GM12878 (cell line): ENCODE results near the gene RIPOR3. TPM values are rescaled to one million over a fixed set of nuclear protein-coding genes. Genes with fewer than 3 reads are reported as not detected.

Experiments
- ATAC-seq: fragments of 200-7000 bp; cut with Tn5 transposase; 3 replicates; pipeline ENCODE4 v1.9.1; 2020; ENCODE audit warnings: mild to moderate bottlenecking, moderate library complexity
- BruUV-seq: library from RNA; stranded (reverse); fragments of 400-500 nt; replicated peaks from 2 replicates; lab custom pipeline; 2021; lab: Mats Ljungman, UMichigan
- CTCF ChIA-PET: fragments of 300-600 bp; sonication (Branson Sonifier 250); formaldehyde crosslinking; extraction: SDS; loops from one replicate; lab custom pipeline; 2021; ENCODE audit warnings: inconsistent platforms; lab: Yijun Ruan, JAX
- POLR2A ChIA-PET: fragments of 350-600 bp; formaldehyde crosslinking; extraction: SDS; loops from one replicate; lab custom pipeline; 2021; ENCODE audit warnings: inconsistent platforms; lab: Charles Lee
- RAD21 ChIA-PET: fragments of 300-600 bp; sonication (Branson Sonifier 250); formaldehyde crosslinking; loops from one replicate; lab custom pipeline; 2023; ENCODE audit warnings: antibody characterized with exemption; ENCODE audit not compliant: unreplicated experiment; lab: Charles Lee
- SMC1A ChIA-PET: fragments of 300-600 bp; sonication (Branson Sonifier 250); formaldehyde crosslinking; loops from one replicate; lab custom pipeline; 2023; ENCODE audit not compliant: unreplicated experiment, uncharacterized antibody; lab: Charles Lee
- DNase-seq: peaks from one replicate; pipeline ENCODE4 v3.0.0-alpha.2; 2011; ENCODE audit warnings: low read depth, low spot score
- FAIRE-seq: peaks from 3 replicates; lab custom pipeline; 2011; peaks lifted over from hg19 to GRCh38; lab: Jason Lieb, UNC
- H2AFZ ChIP-seq: 2 replicates; pipeline ENCODE4 v1.6.0; 2011; ENCODE audit warnings: low read depth, low read length, control low read depth; ENCODE audit not compliant: control insufficient read depth
- H3K27ac ChIP-seq: 2 replicates; pipeline ENCODE4 v1.5.1; 2011; ENCODE audit warnings: control low read depth; ENCODE audit not compliant: control insufficient read depth, insufficient read depth
- H3K27me3 ChIP-seq, 2 experiments: replicated peaks in 1 of 2; 2 replicates each; pipeline versions ENCODE4 v1.6.0 to v1.6.1; 2011; ENCODE audit warnings: low read length in 1 of 2; ENCODE audit not compliant: control insufficient read depth in 2 of 2, insufficient read depth in 2 of 2
- H3K36me3 ChIP-seq, 2 experiments: 2 replicates each; pipeline ENCODE4 v1.5.1; 2011; ENCODE audit warnings: low read length in 1 of 2; ENCODE audit not compliant: control insufficient read depth in 2 of 2, insufficient read depth in 2 of 2
- H3K4me1 ChIP-seq: 2 replicates; pipeline ENCODE4 v1.6.1; 2011; ENCODE audit warnings: mild to moderate bottlenecking, low read length, moderate library complexity, mixed read lengths; ENCODE audit not compliant: control insufficient read depth, insufficient read depth
- H3K4me2 ChIP-seq: 2 replicates; pipeline ENCODE4 v1.6.0; 2011; ENCODE audit warnings: control low read depth; ENCODE audit not compliant: control insufficient read depth, insufficient read depth
- H3K4me3 ChIP-seq: fragments of 200-600 bp; sonication (generic); 2 replicates; pipeline ENCODE4 v1.5.1; 2016
- H3K79me2 ChIP-seq: 2 replicates; pipeline ENCODE4 v1.6.0; 2011; ENCODE audit warnings: low read length; ENCODE audit not compliant: control insufficient read depth, insufficient read depth
- H3K9ac ChIP-seq: 2 replicates; pipeline ENCODE4 v1.8.0; 2011; ENCODE audit warnings: low read length, control low read depth, mixed read lengths; ENCODE audit not compliant: control insufficient read depth, insufficient read depth
- H3K9me3 ChIP-seq: replicated peaks from 3 replicates; pipeline ENCODE4 v1.5.1; 2011; ENCODE audit warnings: mild to moderate bottlenecking, low read length; ENCODE audit not compliant: control insufficient read depth, insufficient read depth
- H4K20me1 ChIP-seq: 2 replicates; pipeline ENCODE4 v1.6.0; 2011; ENCODE audit not compliant: control insufficient read depth, insufficient read depth
- HCFC1 ChIP-seq: fragments of 150-350 bp; IDR thresholded peaks from 2 replicates; pipeline ENCODE4 v1.6.1; 2014; ENCODE audit warnings: low read length
- NFXL1 ChIP-seq: fragments of 450-650 bp; IDR thresholded peaks from 2 replicates; pipeline ENCODE4 v1.6.1; 2017; ENCODE audit warnings: antibody characterized with exemption, mild to moderate bottlenecking, borderline replicate concordance
- NR2C2 ChIP-seq: IDR thresholded peaks from 2 replicates; pipeline ENCODE4 v1.6.1; 2011; ENCODE audit warnings: borderline replicate concordance, low read depth; ENCODE audit not compliant: control insufficient read depth, insufficient read length
- POLR2A ChIP-seq: IDR thresholded peaks from 2 replicates; pipeline ENCODE4 v1.6.1; 2011; ENCODE audit warnings: low read depth, mild to moderate bottlenecking, low read length
- POU2F2 ChIP-seq: IDR thresholded peaks from 3 replicates; pipeline ENCODE4 v1.6.1; 2011; ENCODE audit warnings: low read depth, mild to moderate bottlenecking, low read length, borderline replicate concordance
- SPI1 ChIP-seq: IDR thresholded peaks from 2 replicates; pipeline ENCODE4 v1.6.1; 2011; ENCODE audit warnings: low read depth, mild to moderate bottlenecking, low read length, moderate library complexity, borderline replicate concordance; ENCODE audit not compliant: insufficient read depth
- TCF3 ChIP-seq: IDR thresholded peaks from 2 replicates; pipeline ENCODE4 v1.6.1; 2012; ENCODE audit warnings: low read depth, mild to moderate bottlenecking, low read length, borderline replicate concordance; ENCODE audit not compliant: insufficient read depth
- WGBS: methylation state at CpG from one replicate; pipeline ENCODE4 v1.1.6; 2016; ENCODE audit warnings: low lambda C conversion rate; ENCODE audit not compliant: insufficient replicate concordance, insufficient coverage; ENCODE audit errors: missing lambda C conversion rate; 5-methylcytosine and 5-hydroxymethylcytosine counted together
- in situ Hi-C: fragments of 300-500 bp; cut with MboI; formaldehyde crosslinking; loops from 9 replicates; pipeline ENCODE4 v1.14.3; 2018; ENCODE audit warnings: mixed read lengths
- intact Hi-C: fragments of 100-400 bp; cut with micrococcal nuclease; formaldehyde crosslinking; loops from one replicate; pipeline ENCODE4 v1.14.2; 2022; ENCODE audit not compliant: unreplicated experiment
- polyA plus RNA-seq, 11 experiments: library from polyadenylated mRNA; depleted of rRNA in 4 of 11; unstranded in 6 of 11; stranded (reverse) in 5 of 11; fragments of >200 nt; fragmentation: Nextera tagmentation in 4 of 11; fragmentation: Illumina TruSeq in 1 of 11; extraction: Ambion mirVana in 4 of 11; extraction: Trizol in 1 of 11; gene quantifications; 1 replicate in 1 of 11; 2 replicates in 10 of 11; pipeline versions ENCODE4 v1.2.1 to v1.2.3, GENCODE V29; 2011 to 2016; ENCODE audit warnings: inconsistent platforms in 2 of 11, missing spikeins in 2 of 11, low read depth in 1 of 11
- total RNA-seq, 4 experiments: library from RNA; depleted of rRNA in 3 of 4; stranded (reverse); fragments of >200 nt in 3 of 4; fragmentation: Illumina TruSeq in 1 of 4; extraction: Trizol in 1 of 4; gene quantifications; 2 replicates each; pipeline versions ENCODE4 v1.2.1 to v1.2.3, GENCODE V29; 2013 to 2021

Gene RIPOR3
- total and polyA plus RNA-seq, 10 of the 15 experiments (the other 5 are each of a cell fraction or from before 2014, with no cell fraction given) = 0.04 to 0.55 (median 0.12) TPM; not detected in 6

- in situ Hi-C loops = no loop called here
- ChIA-PET RAD21 (interaction anchor here (1.3 kb wide), 1 partner anchor 59 kb away, joined by 3 read pairs; no protein-coding TSS in a partner anchor), SMC1A (no interaction called here), POLR2A (no interaction called here), CTCF (interaction anchor here (2.1 kb wide), 1 partner anchor 60 kb away, joined by 7 read pairs; no protein-coding TSS in a partner anchor)
- H3K9ac ChIP-seq = no peak overlapping the region
- H3K79me2 ChIP-seq = no peaks in the 10 kb centered on the region
- H3K36me3 ChIP-seq = no peaks in the 10 kb centered on the region
- H3K27ac ChIP-seq = no peak overlapping the region
- no peak for TF ChIP-seq TCF3
- no peak for TF ChIP-seq NR2C2
- no peak for TF ChIP-seq POLR2A
- TF ChIP-seq SPI1 = no peak
- no peak for TF ChIP-seq POU2F2
- 0 out of 2 replicates have a peak, but pooled peaks have one; percentile 19 for TF ChIP-seq NFXL1
- TF ChIP-seq HCFC1 = no peak
- FAIRE-seq (no peak), ATAC-seq (no peak), DNase-seq (no peak)
- intact Hi-C loops = no loop called here
- no peaks in the 10 kb centered on the region for H3K9me3 ChIP-seq
- H3K4me1 ChIP-seq = no peaks in the 10 kb centered on the region
- WGBS = 3% methylated on average over 10 of the region's 10 CpGs
- H3K4me3 ChIP-seq = no peak overlapping the region
- H3K27me3 ChIP-seq = peaks cover 3 to 8% of the 10 kb centered on the region in 2 experiments; a peak in 3 of 4 replicates
- no peak overlapping the region for H2AFZ ChIP-seq
- H3K4me2 ChIP-seq = no peak overlapping the region
- BruUV-seq = no TSS peak
- no peaks in the 10 kb centered on the region for H4K20me1 ChIP-seq
Observed at GRCh38 chr20:50689864-50690649, 1.3 kb downstream of the RIPOR3 start.
